H9 (cell line): ENCODE measurements around the gene CARD19. TPM values are rescaled to one million over a fixed set of nuclear protein-coding genes. Genes with fewer than 3 reads are reported as not detected.

Experiments used
- DNase-seq: peaks from one replicate; pipeline ENCODE4 v3.0.0-alpha.2; 2017
- H2AFZ ChIP-seq: one replicate; pipeline ENCODE4 v1.6.1; 2013; ENCODE audit warnings: mild to moderate bottlenecking, low read length, control low read depth, moderate library complexity
- H2AK5ac ChIP-seq: 2 replicates; pipeline ENCODE4 v1.6.1; 2013; ENCODE audit warnings: low read length, control low read depth, mixed read lengths; ENCODE audit not compliant: insufficient read length
- H2BK120ac ChIP-seq: one replicate; pipeline ENCODE4 v1.6.1; 2013; ENCODE audit warnings: low read depth, mild to moderate bottlenecking, low read length, control low read depth, inconsistent platforms; ENCODE audit not compliant: poor library complexity, severe bottlenecking
- H2BK12ac ChIP-seq: 2 replicates; pipeline ENCODE4 v1.6.1; 2013; ENCODE audit warnings: low read length, control low read depth, mixed read lengths, low read depth; ENCODE audit not compliant: insufficient read length
- H2BK15ac ChIP-seq: 2 replicates; pipeline ENCODE4 v1.6.1; 2013; ENCODE audit warnings: low read depth, low read length, control low read depth
- H2BK20ac ChIP-seq: one replicate; pipeline ENCODE4 v1.6.1; 2013; ENCODE audit warnings: low read depth, mild to moderate bottlenecking, low read length, control low read depth, inconsistent platforms; ENCODE audit not compliant: poor library complexity, severe bottlenecking
- H2BK5ac ChIP-seq: 2 replicates; pipeline ENCODE4 v1.6.1; 2013; ENCODE audit warnings: low read length, control low read depth, mixed read lengths; ENCODE audit not compliant: insufficient read length
- H3K14ac ChIP-seq: 2 replicates; pipeline ENCODE4 v1.6.1; 2013; ENCODE audit warnings: low read length, control low read depth; ENCODE audit not compliant: insufficient read depth
- H3K18ac ChIP-seq: 2 replicates; pipeline ENCODE4 v1.6.1; 2013; ENCODE audit warnings: low read depth, mild to moderate bottlenecking, mixed read lengths, low read length, control low read depth; ENCODE audit not compliant: insufficient read length
- H3K23ac ChIP-seq: 2 replicates; pipeline ENCODE4 v1.6.1; 2013; ENCODE audit warnings: low read length, control low read depth, mixed read lengths, low read depth; ENCODE audit not compliant: insufficient read length
- H3K23me2 ChIP-seq: 2 replicates; pipeline ENCODE4 v1.6.1; 2013; ENCODE audit warnings: low read depth, mild to moderate bottlenecking, mixed read lengths, low read length, control low read depth; ENCODE audit not compliant: insufficient read length, poor library complexity, severe bottlenecking
- H3K27ac ChIP-seq: 2 replicates; pipeline ENCODE4 v1.5.1; 2013; ENCODE audit warnings: low read length, control low read depth, mixed read lengths, low read depth; ENCODE audit not compliant: insufficient read length
- H3K27me3 ChIP-seq: 2 replicates; pipeline ENCODE4 v1.6.1; 2013; ENCODE audit warnings: low read length, control low read depth, inconsistent platforms; ENCODE audit not compliant: insufficient read depth
- H3K4ac ChIP-seq: 2 replicates; pipeline ENCODE4 v1.6.1; 2013; ENCODE audit warnings: low read depth, mild to moderate bottlenecking, control low read depth, inconsistent platforms, low read length, moderate library complexity
- H3K4me1 ChIP-seq: 2 replicates; pipeline ENCODE4 v1.6.1; 2013; ENCODE audit warnings: low read length, control low read depth, inconsistent platforms; ENCODE audit not compliant: insufficient read depth
- H3K4me2 ChIP-seq: 2 replicates; pipeline ENCODE4 v1.6.1; 2013; ENCODE audit warnings: low read length, control low read depth, mixed read lengths; ENCODE audit not compliant: insufficient read length, insufficient read depth
- H3K56ac ChIP-seq: 2 replicates; pipeline ENCODE4 v1.6.1; 2013; ENCODE audit warnings: low read depth, mild to moderate bottlenecking, mixed read lengths, low read length, control low read depth; ENCODE audit not compliant: insufficient read length
- H3K79me1 ChIP-seq: 2 replicates; pipeline ENCODE4 v1.6.1; 2013; ENCODE audit warnings: low read depth, mild to moderate bottlenecking, moderate library complexity, low read length, control low read depth, inconsistent platforms; ENCODE audit not compliant: insufficient read depth, poor library complexity, severe bottlenecking
- H3K79me2 ChIP-seq: 2 replicates; pipeline ENCODE4 v1.6.1; 2013; ENCODE audit warnings: low read length, control low read depth, inconsistent platforms; ENCODE audit not compliant: insufficient read depth
- H3K9ac ChIP-seq: 2 replicates; pipeline ENCODE4 v1.6.1; 2013; ENCODE audit warnings: low read length, control low read depth, mixed read lengths; ENCODE audit not compliant: insufficient read length; ENCODE audit errors: extremely low read depth
- H3K9me3 ChIP-seq: one replicate; pipeline ENCODE4 v1.6.1; 2013; ENCODE audit warnings: low read depth, low read length, inconsistent platforms; ENCODE audit not compliant: control insufficient read depth
- H3T11ph ChIP-seq: one replicate; pipeline ENCODE4 v1.6.1; 2013; ENCODE audit warnings: mild to moderate bottlenecking, low read length, control low read depth, inconsistent platforms
- H4K20me1 ChIP-seq: one replicate; pipeline ENCODE4 v1.6.1; 2013; ENCODE audit not compliant: control insufficient read depth, insufficient read length, insufficient read depth
- H4K5ac ChIP-seq: 2 replicates; pipeline ENCODE4 v1.6.1; 2013; ENCODE audit warnings: low read depth, mild to moderate bottlenecking, mixed read lengths, low read length, control low read depth; ENCODE audit not compliant: insufficient read length
- H4K8ac ChIP-seq: replicated peaks from 2 replicates; pipeline ENCODE4 v1.6.1; 2013; ENCODE audit warnings: low read length, control low read depth, mixed read lengths, low read depth; ENCODE audit not compliant: insufficient read length
- H4K91ac ChIP-seq: 2 replicates; pipeline ENCODE4 v1.6.1; 2013; ENCODE audit warnings: low read depth, mild to moderate bottlenecking, moderate library complexity, mixed read lengths, low read length, control low read depth; ENCODE audit not compliant: insufficient read length
- H3K27ac Mint-ChIP-seq, 3 experiments: 2 replicates in 2 of 3; 3 replicates in 1 of 3; pipeline ENCODE4 v1.8.0; 2020 to 2021; ENCODE audit warnings: mixed read lengths in 3 of 3, mild to moderate bottlenecking in 1 of 3, moderate library complexity in 1 of 3
- H3K27me3 Mint-ChIP-seq: 2 replicates; pipeline ENCODE4 v1.8.0; 2021; ENCODE audit warnings: low read depth, mild to moderate bottlenecking, moderate library complexity, mixed read lengths
- H3K36me3 Mint-ChIP-seq, 3 experiments: 2 replicates in 2 of 3; 3 replicates in 1 of 3; pipeline ENCODE4 v1.8.0; 2020 to 2021; ENCODE audit warnings: low read depth in 3 of 3, mixed read lengths in 3 of 3; ENCODE audit not compliant: insufficient read depth in 1 of 3
- H3K4me1 Mint-ChIP-seq, 2 experiments: 2 replicates each; pipeline ENCODE4 v1.8.0; 2020; ENCODE audit warnings: mixed read lengths in 2 of 2
- H3K4me3 Mint-ChIP-seq, 2 experiments: 2 replicates in 1 of 2; 3 replicates in 1 of 2; pipeline ENCODE4 v1.8.0; 2020 to 2021; ENCODE audit warnings: mild to moderate bottlenecking in 2 of 2, mixed read lengths in 2 of 2, moderate library complexity in 1 of 2
- H3K9me3 Mint-ChIP-seq, 2 experiments: 2 replicates in 1 of 2; 3 replicates in 1 of 2; pipeline ENCODE4 v1.8.0; 2020; ENCODE audit warnings: mild to moderate bottlenecking in 2 of 2, mixed read lengths in 2 of 2, moderate library complexity in 1 of 2
- CTCF ChIP-seq: fragments of 200-600 bp; sonication (generic); conservative IDR thresholded peaks from 3 replicates; pipeline ENCODE4 v1.8.0; 2021; ENCODE audit warnings: antibody characterized with exemption, mild to moderate bottlenecking
- WGBS: extraction: QIAGEN DNeasy Blood & Tissue Kit; methylation state at CpG from one replicate; pipeline ENCODE4 v1.1.7; 2013; ENCODE audit warnings: missing lambda C conversion rate, low lambda C conversion rate, mixed read lengths; ENCODE audit not compliant: insufficient read length; ENCODE audit errors: extremely low coverage; 5-methylcytosine and 5-hydroxymethylcytosine counted together
- total RNA-seq: library from RNA; stranded (reverse); gene quantifications from 2 replicates; pipeline ENCODE4 v1.2.1, GENCODE V29; 2021

CARD19 gene
- total RNA-seq, 1 experiment from 2014 or later = 21.4 TPM

- Histone ChIP-seq H4K20me1 (no peaks in the 10 kb centered on the region), H3K56ac (no peak overlapping the region), H4K5ac (no peak overlapping the region), H2BK12ac (no peak overlapping the region), H2BK120ac (no peak overlapping the region), H3K4ac (no peak overlapping the region), H3K23me2 (no peaks in the 10 kb centered on the region), H3K27me3 (no peaks in the 10 kb centered on the region), H2AFZ (no peak overlapping the region), H3K27ac (no peak overlapping the region), H3K9ac (no peak overlapping the region), H3K14ac (no peak overlapping the region; the same call in 1 of the 2 replicates), H3K18ac (no peak overlapping the region), H2BK20ac (no peak overlapping the region), H4K8ac (no peak overlapping the region), H4K91ac (no peak overlapping the region), H3K23ac (no peak overlapping the region), H2BK15ac (no peak overlapping the region), H2AK5ac (no peak overlapping the region), H3T11ph (no peak overlapping the region), H2BK5ac (no peak overlapping the region), H3K9me3 (no peaks in the 10 kb centered on the region), H3K79me1 (peaks cover 3% of the 10 kb centered on the region), H3K4me1 (no peaks in the 10 kb centered on the region), H3K79me2 (no peaks in the 10 kb centered on the region), H3K4me2 (no peak overlapping the region)
- no peak overlapping the region for H3K4me3 Mint-ChIP-seq
- H3K4me1 Mint-ChIP-seq = peaks cover 10 to 14% of the 10 kb centered on the region in 2 experiments; a peak in 3 of 4 replicates
- no CpG with 5 or more reads among the region's 11 CpGs for WGBS
- no peaks in the 10 kb centered on the region for H3K27me3 Mint-ChIP-seq
- no peak for DNase-seq
- H3K27ac Mint-ChIP-seq = 0 out of 7 replicates have a peak overlapping the region, but pooled peaks of 2 of the 3 experiments have one; percentile 8 to 76
- H3K36me3 Mint-ChIP-seq = peaks cover 0 to 8% (median 3%) of the 10 kb centered on the region in 3 experiments; a peak in 5 of 7 replicates
- H3K9me3 Mint-ChIP-seq = no peaks in the 10 kb centered on the region
- TF ChIP-seq CTCF = no peak
Observed at GRCh38 chr9:93111001-93111370, 15.0 kb downstream of the CARD19 start.
